Breast epithelium (tissue), 4 donors: ENCODE results near the gene LIPA. TPM values are rescaled to one million over a fixed set of nuclear protein-coding genes. Genes with fewer than 3 reads are reported as not detected.
"Not testable (repeated sequence)": the region's sequence is repeated elsewhere in the genome, so short reads cannot be mapped to it uniquely, and the experiment has no call there.

ENCODE experiments used
- DNase-seq, 2 donors: peaks; one replicate each; pipeline ENCODE4 v3.0.0-alpha.2; 2019; ENCODE audit warnings: low spot score in 2 of 2
- H3K27ac ChIP-seq, 2 donors: fragments of 200-600 bp; sonication (generic) in 1 of 2; one replicate each; pipeline ENCODE4 v1.5.1; 2016 to 2019; ENCODE audit warnings: mild to moderate bottlenecking in 1 of 2
- H3K27me3 ChIP-seq, 2 donors: fragments of 200-600 bp; sonication (generic) in 1 of 2; one replicate each; pipeline versions ENCODE4 v1.5.1 to v1.6.0; 2017 to 2019; ENCODE audit warnings: control low read depth in 1 of 2, mild to moderate bottlenecking in 1 of 2
- H3K36me3 ChIP-seq: fragments of 200-600 bp; one replicate; pipeline ENCODE4 v1.5.1; 2019
- H3K4me1 ChIP-seq, 2 donors: fragments of 200-600 bp; sonication (generic); one replicate each; pipeline ENCODE4 v1.5.1; 2016 to 2019; ENCODE audit warnings: control low read depth in 1 of 2
- H3K4me3 ChIP-seq, 3 donors: fragments of 200-600 bp; sonication (generic); 1 replicate in 2 of 3; 2 replicates in 1 of 3; pipeline ENCODE4 v1.5.1; 2016 to 2019; ENCODE audit warnings: mild to moderate bottlenecking in 3 of 3, moderate library complexity in 2 of 3
- H3K9me3 ChIP-seq, 2 donors: fragments of 200-600 bp; sonication (generic) in 1 of 2; one replicate each; pipeline ENCODE4 v1.5.1; 2016 to 2019; ENCODE audit warnings: control low read depth in 1 of 2
- CTCF ChIP-seq, 3 donors: fragments of 450-650 bp; IDR thresholded peaks; one replicate each; pipeline ENCODE4 v1.5.1; 2016 to 2017; ENCODE audit warnings: antibody characterized with exemption in 3 of 3, mild to moderate bottlenecking in 3 of 3, moderate library complexity in 3 of 3
- POLR2A ChIP-seq: fragments of 450-650 bp; IDR thresholded peaks from one replicate; pipeline ENCODE4 v1.6.1; 2016; ENCODE audit warnings: antibody characterized with exemption, mild to moderate bottlenecking, moderate library complexity
- POLR2AphosphoS5 ChIP-seq, 3 donors: sonication (generic); formaldehyde crosslinking; IDR thresholded peaks; one replicate each; pipeline ENCODE4 v1.6.1; 2017; ENCODE audit warnings: antibody characterized with exemption in 3 of 3
- intact Hi-C: fragments of 100-400 bp; cut with DNase I; formaldehyde crosslinking; loops from one replicate; pipeline ENCODE4 v1.15.1; 2023; ENCODE audit warnings: low total_unique reads
- total RNA-seq, 3 donors: library from RNA; depleted of rRNA; stranded (reverse); fragments of >200 nt; gene quantifications; one replicate each; pipeline ENCODE4 v1.1.0, GENCODE V29; 2016

The LIPA gene
- total RNA-seq, 3 donors from 2014 or later = 44.9 to 90.7 (median 67.2) TPM

DNA sequence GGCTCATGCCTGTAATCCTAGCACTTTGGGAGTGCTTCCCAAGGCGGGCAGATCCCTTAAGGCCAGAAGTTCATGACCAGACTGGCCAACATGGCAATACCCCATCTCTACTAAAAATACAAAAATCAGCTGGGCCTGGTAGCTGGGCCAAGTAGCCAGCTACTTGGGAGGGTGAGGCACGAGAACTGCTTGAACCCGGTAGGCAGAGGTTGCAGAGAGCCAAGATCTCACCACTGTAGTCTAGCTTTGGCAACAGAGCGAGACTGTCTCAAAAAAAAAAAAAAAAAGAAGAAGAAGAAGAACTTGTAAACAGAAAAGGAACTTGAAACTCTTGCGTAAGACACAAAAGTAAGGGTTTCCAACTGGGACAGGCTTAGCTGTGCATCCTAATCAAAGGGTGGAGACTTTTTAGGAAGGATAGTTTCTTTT lies 44.7 kb upstream of the LIPA start:
- intact Hi-C loops = no loop called here
- no peak overlapping the region for H3K4me3 ChIP-seq
- no peak for DNase-seq
- TF ChIP-seq POLR2A (no peak), POLR2AphosphoS5 (IDR thresholded peaks at IDR 0.05) (no peak), CTCF (IDR thresholded peaks at IDR 0.05) (no peak)
- H3K27me3 ChIP-seq = no peaks in the 10 kb centered on the region
- H3K9me3 ChIP-seq = no peaks in the 10 kb centered on the region
- H3K4me1 ChIP-seq = peaks cover 0 to 3% of the 10 kb centered on the region in 2 donors
- peak overlapping the region; percentile 76 to 81 for H3K27ac ChIP-seq
- H3K36me3 ChIP-seq = no peaks in the 10 kb centered on the region

- Histone ChIP-seq H3K27me3 (no peaks in the 10 kb centered on the region), H3K4me3 (no peak overlapping the region), H3K9me3 (no peaks in the 10 kb centered on the region), H3K36me3 (no peaks in the 10 kb centered on the region), H3K27ac (peak overlapping the region; percentile 76 to 81), H3K4me1 (peaks cover 0 to 3% of the 10 kb centered on the region in 2 donors)
- TF ChIP-seq CTCF (IDR thresholded peaks at IDR 0.05) = no peak
- TF ChIP-seq POLR2A = no peak
- no peak for TF ChIP-seq POLR2AphosphoS5 (IDR thresholded peaks at IDR 0.05)
- intact Hi-C loops = no loop called here
- DNase-seq = no peak
Measured at GRCh38 chr10:89295597-89295996, 44.0 kb upstream of the LIPA start.

- no peaks in the 10 kb centered on the region for H3K36me3 ChIP-seq
- no peak for DNase-seq
- H3K27me3 ChIP-seq = no peaks in the 10 kb centered on the region
- no peaks in the 10 kb centered on the region for H3K9me3 ChIP-seq
- H3K27ac ChIP-seq = no peak overlapping the region
- TF ChIP-seq CTCF (IDR thresholded peaks at IDR 0.05) (no peak), POLR2A (no peak), POLR2AphosphoS5 (IDR thresholded peaks at IDR 0.05) (no peak)
- intact Hi-C loops = no loop called here
- H3K4me1 ChIP-seq = peaks cover 0 to 3% of the 10 kb centered on the region in 2 donors
- no peak overlapping the region for H3K4me3 ChIP-seq
Measured at GRCh38 chr10:89294721-89295239, 43.2 kb upstream of the LIPA start.

DNA sequence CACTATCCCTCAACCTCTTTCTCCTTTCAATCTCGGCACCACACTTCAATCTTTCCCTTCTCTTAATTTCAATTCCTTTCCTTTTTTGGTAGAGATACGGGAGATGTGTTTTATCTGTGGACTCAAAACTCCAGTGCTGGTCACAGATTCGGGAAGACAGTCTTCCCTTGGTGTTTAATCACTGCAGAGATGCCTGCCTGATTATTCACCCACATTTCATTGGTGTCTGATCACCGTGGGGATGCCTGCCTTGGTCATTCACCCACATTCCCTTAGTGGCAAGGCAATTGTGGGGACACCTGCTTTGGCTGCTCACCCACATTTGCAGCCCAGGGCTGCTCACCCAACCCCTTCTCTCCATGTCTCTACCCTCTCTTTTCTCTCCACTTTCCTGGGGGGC lies 33.7 kb upstream of the LIPA start:
- H3K27me3 ChIP-seq, H3K9me3 ChIP-seq, DNase-seq, intact Hi-C loops, H3K4me3 ChIP-seq, H3K36me3 ChIP-seq, H3K4me1 ChIP-seq: not testable (repeated sequence)
- H3K27ac ChIP-seq = peak overlapping the region; percentile 48 to 89

DNA sequence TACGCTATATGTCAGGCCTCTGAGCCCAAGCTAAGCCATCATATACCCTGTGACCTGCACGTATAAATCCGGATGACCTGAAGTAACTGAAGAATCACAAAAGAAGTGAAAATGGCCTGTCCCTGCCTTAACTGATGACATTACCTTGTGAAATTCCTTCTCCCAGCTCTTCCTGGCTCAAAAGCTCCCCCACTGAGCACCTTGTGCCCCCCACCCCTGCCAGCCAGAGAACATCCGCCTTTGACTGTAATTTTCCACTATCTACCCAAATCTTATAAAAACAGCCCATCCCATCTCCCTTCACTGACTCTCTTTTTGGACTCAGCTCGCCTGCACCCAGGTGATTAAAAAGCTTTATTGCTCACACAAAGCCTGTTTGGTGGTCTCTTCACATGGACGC lies 33.1 kb upstream of the LIPA start:
- H3K4me1 ChIP-seq, H3K4me3 ChIP-seq, intact Hi-C loops, DNase-seq, H3K9me3 ChIP-seq, H3K36me3 ChIP-seq, H3K27me3 ChIP-seq: not testable (repeated sequence)
- H3K27ac ChIP-seq = peak overlapping the region; percentile 48 to 89

DNA sequence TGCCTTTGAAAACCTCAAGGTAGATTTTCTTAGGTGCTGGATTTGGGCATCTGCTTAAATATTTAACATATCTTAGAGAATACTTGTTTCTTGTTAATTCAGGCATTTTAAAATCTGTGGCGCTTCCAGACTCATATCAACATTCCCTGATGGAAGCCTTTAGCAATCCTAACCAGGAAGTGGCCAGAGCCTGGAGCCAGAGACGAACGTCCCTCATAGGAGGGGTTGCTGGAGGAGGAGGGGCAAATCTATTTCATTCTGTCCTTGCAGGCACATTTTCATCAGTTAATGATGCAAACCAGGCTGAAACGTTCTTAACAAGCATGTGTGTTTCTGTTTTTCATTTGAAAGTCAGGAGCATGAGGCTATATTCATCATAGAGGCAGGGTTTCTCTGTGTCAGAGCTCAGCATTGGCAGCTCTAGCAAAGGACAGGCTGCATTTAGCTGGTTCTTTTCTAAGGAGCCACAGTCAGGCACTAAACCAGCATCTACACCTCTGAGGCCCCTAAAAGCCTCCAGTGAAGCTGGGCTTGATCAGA lies 32.4 kb upstream of the LIPA start:
- Histone ChIP-seq H3K4me1 (peaks cover 5 to 12% of the 10 kb centered on the region in 2 donors), H3K9me3 (no peaks in the 10 kb centered on the region), H3K27me3 (no peaks in the 10 kb centered on the region), H3K4me3 (peak overlapping the region in 2 of 3 donors; percentile 19 to 39), H3K36me3 (no peaks in the 10 kb centered on the region), H3K27ac (peak overlapping the region; percentile 48 to 89)
- intact Hi-C loops = no loop called here
- peak in 1 of 2 donors; percentile 40 for DNase-seq
- TF ChIP-seq POLR2AphosphoS5 (IDR thresholded peaks at IDR 0.05) (peak in 1 of 3 donors; percentile 49), CTCF (IDR thresholded peaks at IDR 0.05) (no peak)
